Erythroblast (primary cell): ENCODE measurements around the gene LMO3.

Experiments
- GATA1 ChIP-seq: IDR thresholded peaks from 2 replicates; pipeline ENCODE4 v1.6.1; 2011; ENCODE audit warnings: low read depth, mild to moderate bottlenecking, control low read depth, low read length, moderate library complexity
- POLR2A ChIP-seq: IDR thresholded peaks from 2 replicates; pipeline ENCODE4 v1.6.1; 2011; ENCODE audit warnings: mild to moderate bottlenecking, low read length

GRCh38 chr12:16515666-16516065 lies 90.3 kb downstream of the LMO3 start:
- no peak for TF ChIP-seq POLR2A
- TF ChIP-seq GATA1 = no peak
